VCaP (cell line): ENCODE measurements around the gene RNH1.

Experiments
- H3K27ac ChIP-seq: fragments of 450-650 bp; 2 replicates; pipeline ENCODE4 v1.5.1; 2017
- CTCF ChIP-seq: fragments of 450-650 bp; conservative IDR thresholded peaks from 2 replicates; pipeline ENCODE4 v1.5.1; 2017; ENCODE audit warnings: mild to moderate bottlenecking, moderate library complexity

Gene RNH1

GRCh38 chr11:497565-498296 lies 9.3 kb downstream of the RNH1 start:
- TF ChIP-seq CTCF: no peak

GRCh38 chr11:496834-497564 lies 10.0 kb downstream of the RNH1 start:
- H3K27ac ChIP-seq: no peak overlapping the region
- TF ChIP-seq CTCF: no peak

More at GRCh38 chr11:497565-498296, 9.3 kb downstream of the RNH1 start:
- H3K27ac ChIP-seq: no peak overlapping the region

- no peak overlapping the region for H3K27ac ChIP-seq
- TF ChIP-seq CTCF: no peak
These were observed 11.5 kb downstream of the RNH1 start for GRCh38 chr11:495537-495931.

- no peak for TF ChIP-seq CTCF
- no peak overlapping the region for H3K27ac ChIP-seq
These were observed 12.1 kb downstream of the RNH1 start for GRCh38 chr11:494761-495536.

- TF ChIP-seq CTCF: no peak
- no peak overlapping the region for H3K27ac ChIP-seq
These were observed 14.4 kb downstream of the RNH1 start for GRCh38 chr11:492427-493226.

GRCh38 chr11:491358-491757 lies 15.7 kb downstream of the RNH1 start:
- H3K27ac ChIP-seq: no peak overlapping the region
- no peak for TF ChIP-seq CTCF
